SK-N-SH treated with all-trans-retinoic acid at 6 μM for 48 hours (cell line): ENCODE results near the gene MAP7.

ENCODE experiments used
- ATAC-seq: fragments of 200-7000 bp; cut with Tn5 transposase; 3 replicates; pipeline ENCODE4 v1.9.1; 2020; ENCODE audit warnings: mild to moderate bottlenecking, moderate library complexity
- ARNTL ChIP-seq: fragments of 450-650 bp; formaldehyde crosslinking; IDR thresholded peaks from 2 replicates; pipeline ENCODE4 v1.5.0; 2020; ENCODE audit warnings: low read depth, mild to moderate bottlenecking, moderate library complexity, borderline replicate concordance
- BACH2 ChIP-seq: fragments of 250-450 bp; sonication (Bioruptor Pico); IDR thresholded peaks from 2 replicates; pipeline ENCODE4 v1.9.0; 2021; ENCODE audit warnings: mild to moderate bottlenecking, borderline replicate concordance
- CREB5 ChIP-seq: fragments of 250-450 bp; sonication (Bioruptor Pico); IDR thresholded peaks from 2 replicates; pipeline ENCODE4 v1.5.1; 2020; ENCODE audit warnings: low read depth, mild to moderate bottlenecking, moderate library complexity
- CSDC2 ChIP-seq: fragments of 250-450 bp; sonication (Bioruptor Pico); IDR thresholded peaks from 2 replicates; pipeline ENCODE4 v1.5.0; 2020; ENCODE audit warnings: mild to moderate bottlenecking, moderate library complexity
- CSRNP3 ChIP-seq: fragments of 250-450 bp; sonication (Bioruptor Pico); IDR thresholded peaks from 2 replicates; pipeline ENCODE4 v1.5.1; 2021; ENCODE audit warnings: mild to moderate bottlenecking, moderate library complexity
- GLIS3 ChIP-seq: fragments of 250-450 bp; sonication (Bioruptor Pico); IDR thresholded peaks from 2 replicates; pipeline ENCODE4 v1.5.0; 2020; ENCODE audit warnings: mild to moderate bottlenecking, moderate library complexity
- ISL1 ChIP-seq: fragments of 250-450 bp; sonication (Bioruptor Pico); IDR thresholded peaks from 2 replicates; pipeline ENCODE4 v2.1.2; 2022; ENCODE audit warnings: mild to moderate bottlenecking, moderate library complexity
- OSR1 ChIP-seq: fragments of 250-450 bp; sonication (Bioruptor Pico); IDR thresholded peaks from 2 replicates; pipeline ENCODE4 v1.8.0; 2022; ENCODE audit warnings: moderate library complexity, mild to moderate bottlenecking, inconsistent platforms
- POU6F1 ChIP-seq: fragments of 250-450 bp; sonication (Bioruptor Pico); IDR thresholded peaks from 2 replicates; pipeline ENCODE4 v1.8.0; 2021; ENCODE audit warnings: low read depth, mild to moderate bottlenecking, moderate library complexity, borderline replicate concordance
- PPARA ChIP-seq: fragments of 250-450 bp; sonication (Bioruptor Pico); IDR thresholded peaks from 2 replicates; pipeline ENCODE4 v1.5.0; 2020; ENCODE audit warnings: mild to moderate bottlenecking, borderline replicate concordance
- RARB ChIP-seq: fragments of 250-450 bp; sonication (Bioruptor Pico); IDR thresholded peaks from 2 replicates; pipeline ENCODE4 v1.8.0; 2021; ENCODE audit warnings: mild to moderate bottlenecking, moderate library complexity
- SNAI2 ChIP-seq: fragments of 250-450 bp; sonication (Bioruptor Pico); IDR thresholded peaks from 2 replicates; pipeline ENCODE4 v1.5.0; 2020; ENCODE audit warnings: mild to moderate bottlenecking, moderate library complexity
- TOX ChIP-seq: fragments of 250-450 bp; sonication (Bioruptor Pico); IDR thresholded peaks from 2 replicates; pipeline ENCODE4 v1.8.0; 2021; ENCODE audit warnings: mild to moderate bottlenecking, moderate library complexity, borderline replicate concordance
- ZC3H10 ChIP-seq: fragments of 250-450 bp; sonication (Bioruptor Pico); IDR thresholded peaks from 2 replicates; pipeline ENCODE4 v1.5.1; 2021; ENCODE audit warnings: mild to moderate bottlenecking, moderate library complexity
- ZFP3 ChIP-seq: fragments of 250-450 bp; sonication (Bioruptor Pico); IDR thresholded peaks from 2 replicates; pipeline ENCODE4 v1.5.0; 2020; ENCODE audit warnings: mild to moderate bottlenecking, moderate library complexity
- ZFP30 ChIP-seq: fragments of 450-650 bp; formaldehyde crosslinking; IDR thresholded peaks from 2 replicates; pipeline ENCODE4 v1.5.0; 2022; ENCODE audit warnings: mild to moderate bottlenecking, moderate library complexity
- ZNF565 ChIP-seq: fragments of 450-650 bp; formaldehyde crosslinking; conservative IDR thresholded peaks from 2 replicates; pipeline ENCODE4 v1.5.0; 2020; ENCODE audit warnings: low read depth, mild to moderate bottlenecking, moderate library complexity
- ZNF70 ChIP-seq: fragments of 450-650 bp; formaldehyde crosslinking; IDR thresholded peaks from 2 replicates; pipeline ENCODE4 v1.5.0; 2020; ENCODE audit warnings: mild to moderate bottlenecking, moderate library complexity
- ZNF8 ChIP-seq: fragments of 450-650 bp; formaldehyde crosslinking; IDR thresholded peaks from 2 replicates; pipeline ENCODE4 v1.5.0; 2020; ENCODE audit warnings: mild to moderate bottlenecking, moderate library complexity
- TF ChIP-seq, protein P1 (sequence below): fragments of 250-450 bp; sonication (Bioruptor Pico); IDR thresholded peaks from 2 replicates; pipeline ENCODE4 v1.8.0; 2020; ENCODE audit warnings: mild to moderate bottlenecking, moderate library complexity, borderline replicate concordance
- TF ChIP-seq, protein P2 (sequence below): fragments of 250-450 bp; sonication (Bioruptor Pico); IDR thresholded peaks from 2 replicates; pipeline ENCODE4 v1.5.0; 2020; ENCODE audit warnings: mild to moderate bottlenecking, moderate library complexity

MAP7 gene

DNA sequence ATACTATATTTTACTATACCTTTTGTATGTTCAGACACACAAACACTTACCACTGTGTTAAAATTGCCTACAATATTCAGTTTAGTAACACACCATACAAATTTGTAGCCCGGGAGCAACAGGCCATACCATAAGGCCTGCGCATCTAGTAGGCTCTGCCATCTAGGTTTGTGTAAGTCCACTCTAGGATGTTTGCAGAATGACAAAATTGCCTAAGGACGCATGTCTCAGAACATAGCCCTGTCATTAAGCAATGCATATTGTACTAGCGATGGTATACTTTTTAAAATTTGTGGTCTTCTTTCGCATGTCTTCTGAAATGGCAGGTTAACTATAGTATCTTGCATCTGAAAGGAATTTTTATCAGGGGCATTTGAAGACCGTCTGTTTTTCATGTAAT lies 26.6 kb upstream of the MAP7 start (continued):
- TF ChIP-seq ZNF70 (CRISPR knock-in tag) (no peak), CSDC2 (CRISPR knock-in tag) (no peak), BACH2 (no peak), OSR1 (CRISPR knock-in tag) (no peak)

- TF ChIP-seq, protein P1, sequence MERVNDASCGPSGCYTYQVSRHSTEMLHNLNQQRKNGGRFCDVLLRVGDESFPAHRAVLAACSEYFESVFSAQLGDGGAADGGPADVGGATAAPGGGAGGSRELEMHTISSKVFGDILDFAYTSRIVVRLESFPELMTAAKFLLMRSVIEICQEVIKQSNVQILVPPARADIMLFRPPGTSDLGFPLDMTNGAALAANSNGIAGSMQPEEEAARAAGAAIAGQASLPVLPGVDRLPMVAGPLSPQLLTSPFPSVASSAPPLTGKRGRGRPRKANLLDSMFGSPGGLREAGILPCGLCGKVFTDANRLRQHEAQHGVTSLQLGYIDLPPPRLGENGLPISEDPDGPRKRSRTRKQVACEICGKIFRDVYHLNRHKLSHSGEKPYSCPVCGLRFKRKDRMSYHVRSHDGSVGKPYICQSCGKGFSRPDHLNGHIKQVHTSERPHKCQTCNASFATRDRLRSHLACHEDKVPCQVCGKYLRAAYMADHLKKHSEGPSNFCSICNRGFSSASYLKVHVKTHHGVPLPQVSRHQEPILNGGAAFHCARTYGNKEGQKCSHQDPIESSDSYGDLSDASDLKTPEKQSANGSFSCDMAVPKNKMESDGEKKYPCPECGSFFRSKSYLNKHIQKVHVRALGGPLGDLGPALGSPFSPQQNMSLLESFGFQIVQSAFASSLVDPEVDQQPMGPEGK (CRISPR knock-in tag): no peak
- TF ChIP-seq, all 23 proteins: peak for 0
- ATAC-seq: no peak
Observed at GRCh38 chr6:136571496-136571895, 21.3 kb upstream of the MAP7 start.

DNA sequence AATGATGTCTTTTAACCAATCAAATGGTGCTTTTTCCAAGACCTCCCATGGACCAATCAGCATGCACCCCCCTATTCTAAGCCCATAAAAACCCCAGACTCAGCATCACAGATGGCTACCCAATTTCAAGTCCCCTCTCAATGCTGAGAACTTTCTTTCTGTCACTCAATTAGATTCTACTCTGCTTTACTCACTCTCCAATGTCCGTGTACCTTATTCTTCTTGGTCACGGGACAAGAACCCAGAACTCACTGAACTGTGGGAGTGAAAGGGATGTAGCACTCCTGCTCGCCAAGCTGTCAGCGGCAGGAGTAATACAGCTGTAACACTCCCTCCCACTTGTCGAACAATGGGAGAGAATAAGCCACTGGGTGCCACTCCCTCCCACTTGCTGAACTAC lies 20.8 kb upstream of the MAP7 start:
- no peak for TF ChIP-seq ISL1 (CRISPR knock-in tag)
- TF ChIP-seq ZC3H10 (CRISPR knock-in tag): no peak
- TF ChIP-seq BACH2: no peak
- TF ChIP-seq CREB5 (CRISPR knock-in tag): no peak
- no peak for TF ChIP-seq PPARA
- TF ChIP-seq GLIS3 (CRISPR knock-in tag): no peak
- TF ChIP-seq ZNF565: no peak
- TF ChIP-seq OSR1 (CRISPR knock-in tag): no peak
- no peak for TF ChIP-seq ARNTL (CRISPR knock-in tag)
- no peak for TF ChIP-seq CSDC2 (CRISPR knock-in tag)
- TF ChIP-seq TOX: no peak
- no peak for TF ChIP-seq ZNF8
- no peak for TF ChIP-seq ZFP3 (CRISPR knock-in tag)
- TF ChIP-seq RARB (CRISPR knock-in tag): no peak
- TF ChIP-seq, protein P2, sequence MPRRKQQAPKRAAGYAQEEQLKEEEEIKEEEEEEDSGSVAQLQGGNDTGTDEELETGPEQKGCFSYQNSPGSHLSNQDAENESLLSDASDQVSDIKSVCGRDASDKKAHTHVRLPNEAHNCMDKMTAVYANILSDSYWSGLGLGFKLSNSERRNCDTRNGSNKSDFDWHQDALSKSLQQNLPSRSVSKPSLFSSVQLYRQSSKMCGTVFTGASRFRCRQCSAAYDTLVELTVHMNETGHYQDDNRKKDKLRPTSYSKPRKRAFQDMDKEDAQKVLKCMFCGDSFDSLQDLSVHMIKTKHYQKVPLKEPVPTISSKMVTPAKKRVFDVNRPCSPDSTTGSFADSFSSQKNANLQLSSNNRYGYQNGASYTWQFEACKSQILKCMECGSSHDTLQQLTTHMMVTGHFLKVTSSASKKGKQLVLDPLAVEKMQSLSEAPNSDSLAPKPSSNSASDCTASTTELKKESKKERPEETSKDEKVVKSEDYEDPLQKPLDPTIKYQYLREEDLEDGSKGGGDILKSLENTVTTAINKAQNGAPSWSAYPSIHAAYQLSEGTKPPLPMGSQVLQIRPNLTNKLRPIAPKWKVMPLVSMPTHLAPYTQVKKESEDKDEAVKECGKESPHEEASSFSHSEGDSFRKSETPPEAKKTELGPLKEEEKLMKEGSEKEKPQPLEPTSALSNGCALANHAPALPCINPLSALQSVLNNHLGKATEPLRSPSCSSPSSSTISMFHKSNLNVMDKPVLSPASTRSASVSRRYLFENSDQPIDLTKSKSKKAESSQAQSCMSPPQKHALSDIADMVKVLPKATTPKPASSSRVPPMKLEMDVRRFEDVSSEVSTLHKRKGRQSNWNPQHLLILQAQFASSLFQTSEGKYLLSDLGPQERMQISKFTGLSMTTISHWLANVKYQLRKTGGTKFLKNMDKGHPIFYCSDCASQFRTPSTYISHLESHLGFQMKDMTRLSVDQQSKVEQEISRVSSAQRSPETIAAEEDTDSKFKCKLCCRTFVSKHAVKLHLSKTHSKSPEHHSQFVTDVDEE (CRISPR knock-in tag): no peak

GRCh38 chr6:136568129-136568528 lies 17.9 kb upstream of the MAP7 start:
- no peak for TF ChIP-seq OSR1 (CRISPR knock-in tag)
- no peak for TF ChIP-seq CSDC2 (CRISPR knock-in tag)
- no peak for TF ChIP-seq ZNF70 (CRISPR knock-in tag)
- no peak for TF ChIP-seq ZC3H10 (CRISPR knock-in tag)
- no peak for TF ChIP-seq CREB5 (CRISPR knock-in tag)
- no peak for TF ChIP-seq ZFP3 (CRISPR knock-in tag)
- no peak for TF ChIP-seq ZFP30
- no peak for TF ChIP-seq ISL1 (CRISPR knock-in tag)
- TF ChIP-seq BACH2: no peak
- no peak for TF ChIP-seq SNAI2
- TF ChIP-seq GLIS3 (CRISPR knock-in tag): no peak
- no peak for TF ChIP-seq POU6F1 (CRISPR knock-in tag)
- TF ChIP-seq CSRNP3: no peak
- TF ChIP-seq PPARA: no peak
- no peak for TF ChIP-seq RARB (CRISPR knock-in tag)
- TF ChIP-seq, protein P1 (CRISPR knock-in tag): no peak
- TF ChIP-seq ARNTL (CRISPR knock-in tag): no peak
- no peak for TF ChIP-seq ZNF565
- ATAC-seq: no peak

More for the DNA sequence above, 20.8 kb upstream of the MAP7 start:
- ATAC-seq: no peak
